GM18502 (cell line): ENCODE measurements around the gene SSH2.
"Not testable (repeated sequence)": the region's sequence is repeated elsewhere in the genome, so short reads cannot be mapped to it uniquely, and the experiment has no call there.

ENCODE experiments used
- ATAC-seq: cut with Tn5 transposase; IDR thresholded peaks from one replicate; pipeline ENCODE4 v1.9.1; 2021; ENCODE audit warnings: mild to moderate bottlenecking; ENCODE audit not compliant: unreplicated experiment, poor library complexity

SSH2 gene, protein sequence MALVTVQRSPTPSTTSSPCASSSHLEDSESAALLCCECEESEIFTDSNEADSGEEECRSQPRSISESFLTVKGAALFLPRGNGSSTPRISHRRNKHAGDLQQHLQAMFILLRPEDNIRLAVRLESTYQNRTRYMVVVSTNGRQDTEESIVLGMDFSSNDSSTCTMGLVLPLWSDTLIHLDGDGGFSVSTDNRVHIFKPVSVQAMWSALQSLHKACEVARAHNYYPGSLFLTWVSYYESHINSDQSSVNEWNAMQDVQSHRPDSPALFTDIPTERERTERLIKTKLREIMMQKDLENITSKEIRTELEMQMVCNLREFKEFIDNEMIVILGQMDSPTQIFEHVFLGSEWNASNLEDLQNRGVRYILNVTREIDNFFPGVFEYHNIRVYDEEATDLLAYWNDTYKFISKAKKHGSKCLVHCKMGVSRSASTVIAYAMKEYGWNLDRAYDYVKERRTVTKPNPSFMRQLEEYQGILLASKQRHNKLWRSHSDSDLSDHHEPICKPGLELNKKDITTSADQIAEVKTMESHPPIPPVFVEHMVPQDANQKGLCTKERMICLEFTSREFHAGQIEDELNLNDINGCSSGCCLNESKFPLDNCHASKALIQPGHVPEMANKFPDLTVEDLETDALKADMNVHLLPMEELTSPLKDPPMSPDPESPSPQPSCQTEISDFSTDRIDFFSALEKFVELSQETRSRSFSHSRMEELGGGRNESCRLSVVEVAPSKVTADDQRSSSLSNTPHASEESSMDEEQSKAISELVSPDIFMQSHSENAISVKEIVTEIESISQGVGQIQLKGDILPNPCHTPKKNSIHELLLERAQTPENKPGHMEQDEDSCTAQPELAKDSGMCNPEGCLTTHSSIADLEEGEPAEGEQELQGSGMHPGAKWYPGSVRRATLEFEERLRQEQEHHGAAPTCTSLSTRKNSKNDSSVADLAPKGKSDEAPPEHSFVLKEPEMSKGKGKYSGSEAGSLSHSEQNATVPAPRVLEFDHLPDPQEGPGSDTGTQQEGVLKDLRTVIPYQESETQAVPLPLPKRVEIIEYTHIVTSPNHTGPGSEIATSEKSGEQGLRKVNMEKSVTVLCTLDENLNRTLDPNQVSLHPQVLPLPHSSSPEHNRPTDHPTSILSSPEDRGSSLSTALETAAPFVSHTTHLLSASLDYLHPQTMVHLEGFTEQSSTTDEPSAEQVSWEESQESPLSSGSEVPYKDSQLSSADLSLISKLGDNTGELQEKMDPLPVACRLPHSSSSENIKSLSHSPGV (N-terminal part only)

DNA sequence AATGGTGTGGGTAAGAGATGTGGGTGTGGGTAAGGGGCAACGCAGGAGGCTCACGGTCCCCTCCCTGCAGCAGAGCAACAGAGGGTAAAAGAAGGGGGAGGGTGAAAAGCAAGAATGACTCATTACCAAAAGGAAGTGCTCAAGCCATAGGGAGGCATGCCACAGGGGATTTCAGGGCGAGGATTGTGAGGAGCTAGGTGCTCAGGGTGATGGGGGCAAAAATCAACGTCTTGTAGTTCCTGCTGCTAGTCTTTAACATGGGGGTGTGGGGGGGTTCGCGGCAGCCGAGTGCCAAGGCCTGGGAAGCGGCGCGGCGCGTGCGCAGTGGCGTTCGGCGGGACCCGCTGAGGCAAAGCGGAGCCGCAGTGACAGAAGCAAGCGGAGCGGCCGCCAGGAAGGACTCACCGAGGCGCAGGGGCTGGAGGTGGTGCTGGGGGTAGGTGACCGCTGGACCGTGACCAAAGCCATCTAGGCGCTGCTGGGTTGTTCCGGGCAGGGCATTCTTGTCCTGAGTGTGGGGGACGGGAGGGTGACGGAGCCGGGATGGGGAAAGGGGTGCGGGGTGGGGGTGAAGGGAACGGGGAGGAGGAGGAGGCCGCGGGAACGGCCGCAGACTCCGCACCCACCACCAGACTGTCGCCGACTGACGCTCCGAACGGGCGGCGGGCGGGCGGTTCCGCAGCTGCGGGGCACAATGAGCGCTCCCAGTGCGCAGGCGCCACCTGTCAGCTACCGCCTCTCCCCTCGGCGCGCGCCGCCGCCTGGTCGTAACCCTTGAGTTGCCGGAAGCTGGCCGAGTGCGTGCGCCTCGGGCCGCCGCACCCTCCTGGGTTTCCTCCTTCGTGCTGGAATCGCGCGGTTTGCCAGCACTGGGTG is at the start of gene SSH2:
TSS of gene SSH2 (minus strand) at position 696 of the 876 bp plus-strand sequence. CDS start at position 468, 228 bp downstream.
- peak; percentile 64 for ATAC-seq

DNA sequence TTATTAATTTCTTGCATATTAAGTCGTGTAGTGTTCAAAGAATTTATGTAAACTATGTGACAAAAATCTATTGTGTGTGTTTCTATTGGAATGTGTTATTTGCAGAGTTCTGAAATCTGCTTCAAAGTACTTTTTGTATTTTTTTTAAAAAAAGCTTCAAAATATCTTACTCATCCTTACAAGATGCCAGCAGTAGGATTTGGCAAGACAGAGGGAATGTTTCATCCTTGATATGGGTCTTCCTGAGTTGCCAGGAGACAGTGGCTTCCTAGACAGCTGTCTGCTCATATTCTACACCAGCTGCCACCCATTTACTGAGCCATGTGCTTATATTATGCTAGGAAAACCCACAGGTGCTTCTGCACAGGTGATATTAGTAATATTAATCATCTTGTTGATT is 47.8 kb upstream of the SSH2 start:
- ATAC-seq = no peak

DNA sequence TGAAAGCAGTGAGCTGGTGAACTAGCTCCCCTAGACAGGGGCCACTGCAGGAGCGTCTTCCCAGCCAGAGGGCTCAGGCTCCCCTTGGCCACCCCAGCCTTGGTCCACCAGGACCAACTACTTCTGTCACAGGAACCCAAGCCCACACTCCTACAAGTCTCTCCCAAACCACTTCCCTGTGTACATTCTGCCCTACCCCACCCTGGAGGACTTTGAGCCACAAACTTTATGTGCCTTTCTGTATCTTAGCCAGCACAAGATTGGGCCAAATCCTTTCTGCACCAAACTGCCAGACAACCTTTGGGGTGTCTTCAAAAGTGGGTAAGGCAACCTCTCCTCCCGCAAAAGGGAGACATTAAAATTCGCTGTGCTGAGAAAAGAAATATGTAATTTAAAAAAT is 43.0 kb upstream of the SSH2 start:
- ATAC-seq = no peak

DNA sequence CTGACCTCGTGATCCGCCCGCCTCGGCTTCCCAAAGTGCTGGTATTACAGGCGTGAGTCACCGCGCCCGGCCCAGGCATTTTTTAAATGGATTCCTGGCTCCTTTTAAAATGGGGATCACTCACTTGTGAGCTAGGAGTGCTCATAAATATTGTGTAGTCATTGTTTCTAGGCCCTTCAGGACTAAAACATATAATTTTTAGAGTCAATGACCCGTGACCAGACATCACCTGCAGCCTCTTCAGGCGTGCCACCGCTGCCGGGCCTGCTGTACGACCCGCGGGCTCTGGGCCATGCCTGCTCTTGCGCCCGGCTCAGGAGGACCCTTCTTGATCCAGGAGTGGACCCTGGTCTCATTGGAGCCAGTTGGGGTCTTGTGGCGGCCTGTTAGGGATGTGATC is 42.2 kb upstream of the SSH2 start:
- no peak for ATAC-seq

DNA sequence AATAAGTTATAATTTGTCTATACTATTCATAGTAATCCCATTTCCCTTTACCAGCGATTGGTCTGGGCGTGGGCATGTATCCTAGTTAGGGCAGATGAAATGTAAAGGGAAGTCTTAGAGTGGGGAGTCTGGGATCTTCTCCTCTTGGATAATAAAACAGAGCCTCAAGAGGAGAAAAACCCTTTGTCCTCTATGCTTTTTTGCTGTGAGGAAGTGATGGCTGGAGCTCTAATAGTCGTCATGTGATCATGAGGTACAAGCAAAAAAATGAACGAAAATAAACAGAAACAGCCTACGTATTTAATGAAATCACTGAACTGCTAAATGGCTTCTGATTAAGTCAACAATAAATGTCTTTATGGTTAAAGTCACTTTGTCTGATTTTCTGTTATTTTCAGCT is 38.2 kb upstream of the SSH2 start:
- no peak for ATAC-seq

DNA sequence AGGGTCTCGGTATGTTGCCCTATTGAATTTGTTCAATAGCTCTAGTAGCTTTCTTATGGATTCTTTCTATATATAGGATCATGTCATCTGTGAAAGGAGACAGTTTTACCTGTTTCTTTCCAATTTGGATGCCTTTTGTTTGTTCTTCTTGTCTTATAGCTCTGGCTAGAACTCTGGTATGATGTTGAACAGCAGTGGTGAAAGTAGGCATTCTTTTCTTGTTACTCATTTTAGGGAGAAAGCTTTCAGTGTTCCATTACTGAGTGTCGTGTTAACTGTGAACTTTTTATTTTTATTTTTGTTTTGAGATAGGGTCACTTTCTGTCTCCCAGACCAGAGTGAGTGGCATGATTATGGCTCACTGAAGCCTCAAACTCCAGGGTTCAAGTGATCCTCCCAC is 32.6 kb upstream of the SSH2 start:
- ATAC-seq = no peak

DNA sequence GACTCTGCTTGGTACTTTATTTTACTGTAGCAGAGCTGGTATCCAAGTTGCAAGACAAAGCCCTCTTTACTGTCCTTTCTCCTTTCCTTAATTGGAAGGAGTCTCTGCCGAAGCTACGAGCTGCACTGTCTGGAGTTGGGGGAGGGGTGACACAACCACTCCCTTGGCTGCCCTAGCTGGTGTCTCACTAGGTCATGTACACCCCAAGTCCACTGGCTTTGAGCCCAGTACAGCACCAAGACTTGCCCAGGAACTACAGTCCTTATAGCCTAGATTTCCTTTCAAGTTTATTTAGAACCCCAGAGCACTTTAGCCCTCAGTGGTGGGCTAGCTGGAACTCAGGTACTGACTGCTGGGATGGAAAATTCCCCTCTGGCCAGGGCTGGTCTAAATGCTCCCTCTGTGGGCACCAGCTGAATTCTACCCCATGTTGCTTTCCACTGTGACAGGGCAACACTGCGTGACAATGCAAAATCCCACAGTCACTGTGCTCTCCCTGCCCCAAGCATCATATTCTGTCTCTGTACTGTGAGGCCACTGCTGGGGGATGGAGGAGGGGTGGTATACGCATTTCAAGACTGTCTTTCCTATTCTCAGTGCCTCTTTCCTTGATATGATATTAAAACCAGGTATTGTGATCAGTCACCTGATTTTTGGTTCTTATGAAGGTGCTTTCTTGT is 29.8 kb upstream of the SSH2 start:
- ATAC-seq = no peak

DNA sequence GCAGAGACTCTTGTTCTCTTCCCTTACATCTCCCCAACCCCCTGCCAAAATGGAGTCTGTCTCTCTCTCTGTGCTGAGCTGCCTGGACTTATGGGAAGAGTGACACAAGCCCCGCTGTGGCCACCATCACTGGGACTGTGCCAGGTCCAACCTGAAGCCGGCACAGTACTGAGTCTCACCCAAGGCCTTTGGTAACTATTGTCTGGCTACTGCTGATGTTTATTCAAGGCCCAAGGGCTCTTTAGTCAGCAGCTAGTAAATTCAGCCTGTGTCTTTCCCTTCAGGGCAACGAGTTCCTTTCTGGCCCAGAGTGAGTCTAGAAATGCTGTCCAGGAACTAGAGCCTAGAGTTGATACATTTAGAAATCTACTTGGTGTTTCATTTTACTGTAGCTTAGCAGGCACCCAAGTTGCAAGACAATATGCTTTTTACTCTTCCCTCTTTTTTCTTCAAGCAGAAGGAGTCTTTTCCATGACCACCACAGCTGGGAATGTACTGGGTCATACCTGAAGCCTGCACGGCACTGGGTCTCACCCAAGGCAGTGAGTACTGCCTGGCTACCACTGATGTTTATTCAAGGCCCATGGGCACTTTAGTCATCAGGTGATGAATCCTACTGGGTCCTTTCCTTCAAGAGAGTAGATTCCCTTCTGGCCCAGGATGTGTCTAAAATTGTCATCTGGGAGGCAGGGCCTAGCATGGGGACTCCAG is 29.1 kb upstream of the SSH2 start:
- no peak for ATAC-seq

DNA sequence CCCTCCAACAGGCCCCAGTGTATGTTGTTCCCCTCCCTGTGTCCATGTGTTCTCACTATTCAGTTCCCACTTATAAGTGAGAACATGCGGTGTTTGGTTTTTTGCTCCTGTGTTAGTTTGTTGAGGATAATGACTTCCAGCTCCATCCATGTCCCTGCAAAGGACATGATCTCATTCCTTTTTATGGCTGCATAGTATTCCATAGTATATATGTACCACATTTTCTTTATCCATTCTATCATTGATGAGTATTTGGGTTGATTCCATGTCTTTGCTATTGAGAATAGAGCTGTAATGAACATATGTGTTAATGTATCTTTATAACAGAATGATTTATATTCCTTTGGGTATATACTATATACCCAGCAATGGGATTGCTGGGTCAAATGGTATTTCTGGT is 27.5 kb upstream of the SSH2 start:
- not testable (repeated sequence) for ATAC-seq

DNA sequence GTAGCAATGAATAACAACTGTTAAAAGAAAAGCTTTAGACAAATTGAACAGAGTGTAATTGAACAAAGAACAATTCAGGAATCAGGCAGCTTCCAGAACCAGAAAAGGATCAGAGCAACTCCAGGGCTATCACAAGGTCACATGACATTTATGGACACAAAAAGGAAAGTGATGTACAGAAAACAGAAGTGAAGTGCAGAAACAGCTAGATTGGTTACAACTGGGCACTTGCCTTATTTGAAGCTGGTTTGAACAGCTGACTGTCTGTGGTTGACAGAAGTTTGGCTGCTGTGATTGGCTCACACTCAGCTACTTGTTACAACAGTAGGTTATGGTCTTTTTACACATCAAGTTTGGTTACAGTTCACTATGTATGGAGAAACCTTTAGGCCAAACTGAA is 26.2 kb upstream of the SSH2 start:
- ATAC-seq = no peak

DNA sequence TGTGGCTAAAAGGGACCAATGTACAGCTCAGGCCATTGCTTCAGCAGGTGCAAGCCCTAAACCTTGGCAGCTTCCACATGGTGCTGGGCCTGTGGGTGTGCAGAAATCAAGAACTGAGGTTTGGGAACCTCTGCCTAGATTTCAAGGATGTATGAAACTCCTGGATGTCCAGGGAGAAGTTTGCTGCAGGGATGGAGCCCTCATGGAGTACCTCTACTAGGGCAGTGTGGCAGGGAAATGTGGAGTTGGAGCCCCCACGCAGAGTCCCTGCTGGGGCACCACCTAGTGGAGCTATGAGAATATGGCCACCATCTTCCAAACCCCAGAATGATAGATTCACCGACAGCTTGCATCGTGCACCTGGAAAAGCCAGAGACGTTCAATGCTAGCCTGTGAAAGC is 24.4 kb upstream of the SSH2 start:
- no peak for ATAC-seq

DNA sequence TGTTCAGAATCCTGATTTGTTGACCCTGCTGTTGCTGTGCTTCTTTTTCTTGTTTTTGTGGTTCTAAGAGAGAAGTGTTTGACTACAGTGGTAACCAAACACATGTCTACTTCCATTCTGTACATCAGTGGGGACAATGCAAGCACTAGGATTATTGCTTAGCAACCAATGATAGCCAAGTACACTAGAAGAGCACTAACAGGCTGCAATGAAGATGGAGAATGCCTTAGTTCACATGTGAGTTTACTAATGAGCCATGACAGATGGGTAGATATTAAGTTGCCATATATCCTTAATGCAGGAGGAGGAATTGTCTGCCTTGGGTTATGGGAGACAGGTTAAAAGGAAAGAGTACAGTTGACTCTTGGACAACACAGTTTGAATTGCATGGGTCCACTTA is 19.7 kb upstream of the SSH2 start:
- no peak for ATAC-seq

DNA sequence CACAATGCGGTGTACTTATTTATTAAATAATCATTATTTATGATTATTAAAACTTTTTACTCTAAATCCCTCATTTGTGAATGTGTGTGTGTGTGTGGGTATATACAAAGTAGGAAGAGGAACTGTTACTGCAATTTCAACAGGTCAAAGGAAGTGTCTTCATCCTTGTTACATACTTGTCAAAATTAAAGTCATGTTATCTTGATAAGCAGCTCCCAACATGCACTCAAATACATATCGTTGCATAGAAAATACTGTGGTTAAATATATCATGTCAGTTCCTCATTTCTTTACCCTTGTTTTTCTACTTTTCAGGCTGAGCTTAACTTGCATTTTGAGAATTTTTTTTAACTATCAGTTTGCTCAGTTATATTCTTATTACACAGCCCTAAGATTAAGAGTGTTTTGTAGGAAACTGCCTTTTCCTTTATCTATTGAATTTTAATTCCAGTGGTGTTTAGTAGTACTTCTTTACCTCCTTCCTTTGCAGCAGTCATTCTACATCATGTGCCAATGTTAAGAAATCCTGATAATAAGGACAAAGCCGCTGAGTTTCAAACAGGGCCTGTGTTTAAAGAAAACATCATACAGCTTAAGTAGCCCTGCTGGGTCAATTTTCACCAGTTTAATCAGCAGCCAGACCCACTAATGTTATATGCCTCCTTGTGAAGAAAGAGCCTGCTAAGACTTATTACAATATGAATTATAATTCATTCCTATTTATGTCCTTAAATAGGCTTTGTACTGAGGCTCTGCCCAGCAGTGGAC is 18.6 kb upstream of the SSH2 start:
- no peak for ATAC-seq

DNA sequence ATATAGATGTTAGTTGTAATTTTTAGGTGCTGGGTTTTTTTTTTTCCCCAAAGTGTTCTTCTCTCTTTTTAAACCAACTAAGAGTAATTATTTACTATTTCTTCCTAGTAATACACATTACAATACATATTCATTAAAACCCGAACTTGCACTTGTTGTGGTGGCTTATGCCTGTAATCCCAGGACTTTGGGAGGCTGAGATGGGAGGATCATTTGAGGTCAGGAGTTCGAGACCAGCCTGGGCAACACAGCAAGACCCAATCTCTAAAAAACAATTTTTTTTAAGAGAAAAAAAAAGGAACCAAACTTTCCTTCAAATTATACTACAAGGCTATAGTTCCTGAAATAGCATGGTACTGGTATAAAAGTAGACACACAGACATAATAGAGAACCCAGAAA is 15.3 kb upstream of the SSH2 start:
- no peak for ATAC-seq

DNA sequence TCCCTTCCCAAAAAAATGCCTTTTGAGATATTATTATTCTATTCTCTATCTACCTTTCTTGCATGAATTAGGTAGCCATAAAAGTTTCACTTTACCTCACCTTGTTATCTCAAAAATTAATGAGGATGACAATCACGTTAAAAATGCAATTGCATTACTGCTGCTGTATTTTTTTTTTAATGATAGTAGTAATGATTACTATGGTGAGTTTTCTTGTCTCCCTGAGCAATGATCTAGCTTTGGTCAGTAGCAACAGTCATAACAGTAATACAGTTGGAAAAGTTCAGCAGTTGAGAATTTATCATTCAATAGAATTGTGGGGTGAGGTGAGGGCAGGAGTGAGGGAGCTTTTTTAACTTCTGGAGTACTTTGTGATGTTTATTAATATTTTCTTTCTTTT is 11.3 kb upstream of the SSH2 start, which contains the start of gene EFCAB5:
TSS of gene EFCAB5 (plus strand) at position 301 of the 400 bp plus-strand sequence. CDS start 163 bp downstream, outside the sequence.
- no peak for ATAC-seq

DNA sequence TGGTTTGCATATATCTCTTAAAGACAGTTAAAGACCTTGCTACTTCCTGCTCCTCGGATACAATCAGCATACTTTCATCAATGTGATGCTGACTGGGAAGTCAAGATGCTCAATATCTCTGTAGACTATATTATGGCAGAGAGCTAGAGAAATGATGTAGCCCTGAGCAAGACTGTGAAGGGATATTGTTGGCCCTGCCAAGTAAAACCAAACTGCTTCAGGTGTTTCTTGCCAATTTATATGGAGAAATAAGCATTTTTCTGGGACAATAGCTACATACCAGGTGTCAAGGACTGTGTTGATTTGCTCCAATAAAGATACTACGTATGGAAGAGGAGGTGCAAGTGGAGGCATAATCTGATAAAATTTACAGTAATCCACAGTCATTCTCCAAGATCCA is 6.7 kb upstream of the SSH2 start:
- ATAC-seq = no peak

DNA sequence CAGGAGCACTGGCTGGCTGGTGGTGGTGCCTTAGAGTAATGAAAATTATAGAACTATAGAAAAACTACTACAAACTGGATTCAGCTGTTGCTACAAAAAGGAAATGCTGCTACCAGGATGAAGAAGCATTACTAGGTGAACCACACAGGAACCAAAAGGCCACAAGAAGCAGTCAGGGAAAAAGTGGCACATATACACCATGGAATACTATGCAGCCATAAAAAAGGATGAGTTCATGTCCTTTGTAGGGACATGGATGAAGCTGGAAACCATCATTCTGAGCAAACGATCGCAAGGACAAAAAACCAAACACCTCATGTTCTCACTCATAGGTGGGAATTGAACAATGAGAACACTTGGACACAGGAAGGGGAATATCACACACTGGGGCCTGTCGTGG is 5.9 kb upstream of the SSH2 start:
- ATAC-seq = not testable (repeated sequence)

DNA sequence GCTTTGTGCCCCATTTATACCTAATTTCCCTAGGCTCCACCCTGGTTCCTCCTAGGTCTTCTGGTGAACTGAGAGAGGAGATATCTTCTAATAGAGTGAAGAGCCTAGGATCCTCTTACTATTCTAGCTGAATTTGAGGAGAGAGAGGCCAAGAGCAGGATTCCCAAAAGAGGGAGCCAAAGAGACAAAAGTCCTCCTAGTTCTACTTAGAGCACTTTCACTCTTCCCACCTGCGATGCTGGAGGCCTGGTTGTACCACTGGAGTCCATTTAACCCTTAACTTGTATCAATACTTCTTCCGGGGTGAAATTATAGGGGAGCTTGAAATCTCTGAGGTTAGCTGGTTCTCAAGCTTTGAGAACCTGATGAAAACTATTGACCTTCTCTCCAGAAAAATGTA is 3.4 kb upstream of the SSH2 start:
- ATAC-seq = no peak
